HG03060 (cell line): Measurements from ENCODE around the gene HFE.
A peak's percentile ranks its signal among the peaks of the same experiment; 100 is the strongest.
"Not testable (repeated sequence)": the region's sequence is repeated elsewhere in the genome, so short reads cannot be mapped to it uniquely, and the experiment has no call there.

ENCODE experiments used
- ATAC-seq: cut with Tn5 transposase; IDR thresholded peaks from one replicate; pipeline ENCODE4 v1.9.1; 2021; ENCODE audit warnings: low read depth, moderate number of reproducible peaks; ENCODE audit not compliant: unreplicated experiment

The HFE gene

GRCh38 chr6:26105842-26106241, 18.6 kb downstream of the HFE start:
- no peak for ATAC-seq

- no peak for ATAC-seq
Measured at GRCh38 chr6:26107935-26108334, 20.7 kb downstream of the HFE start.

DNA sequence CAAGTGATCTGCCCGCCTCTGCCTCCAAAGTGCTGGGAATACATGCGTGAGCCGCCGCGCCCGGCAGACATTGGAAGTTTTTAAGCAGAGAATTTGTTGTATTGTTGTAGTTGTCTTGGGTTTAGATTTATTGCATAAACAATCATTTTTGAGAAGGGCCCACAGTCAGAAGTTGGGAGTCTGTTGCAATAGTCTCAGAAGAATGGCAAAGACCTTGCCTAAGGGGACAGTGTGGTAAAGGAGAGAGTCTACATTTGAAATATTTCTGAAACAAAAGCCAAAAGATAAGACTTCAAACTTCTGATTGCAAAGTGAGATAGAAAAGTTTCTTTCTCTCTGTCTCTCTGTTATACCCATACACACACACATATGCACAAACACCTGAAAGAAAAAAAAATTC, 22.5 kb downstream of the HFE start:
- ATAC-seq, result no peak

GRCh38 chr6:26113570-26113969, 26.3 kb downstream of the HFE start:
- ATAC-seq, result no peak

DNA sequence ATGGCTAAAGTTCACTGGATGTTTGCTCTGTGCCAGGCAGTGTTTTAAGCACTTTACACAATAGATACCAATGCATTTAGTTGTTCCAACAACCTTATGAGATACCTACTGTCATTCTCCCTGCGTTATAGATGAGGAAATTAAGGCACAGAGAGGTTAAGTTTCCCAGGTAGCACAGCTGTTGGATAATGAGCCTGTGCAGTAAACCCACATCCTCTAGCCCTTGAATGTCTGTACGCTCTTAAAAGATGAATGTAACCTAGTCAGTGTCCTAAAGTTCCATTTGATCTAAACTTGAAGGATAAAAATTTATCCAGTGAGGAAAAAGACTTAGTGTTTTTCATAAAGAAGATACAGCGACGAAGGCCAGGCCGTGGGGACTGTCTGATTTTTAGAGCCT, 28.0 kb downstream of the HFE start:
- ATAC-seq, result no peak

DNA sequence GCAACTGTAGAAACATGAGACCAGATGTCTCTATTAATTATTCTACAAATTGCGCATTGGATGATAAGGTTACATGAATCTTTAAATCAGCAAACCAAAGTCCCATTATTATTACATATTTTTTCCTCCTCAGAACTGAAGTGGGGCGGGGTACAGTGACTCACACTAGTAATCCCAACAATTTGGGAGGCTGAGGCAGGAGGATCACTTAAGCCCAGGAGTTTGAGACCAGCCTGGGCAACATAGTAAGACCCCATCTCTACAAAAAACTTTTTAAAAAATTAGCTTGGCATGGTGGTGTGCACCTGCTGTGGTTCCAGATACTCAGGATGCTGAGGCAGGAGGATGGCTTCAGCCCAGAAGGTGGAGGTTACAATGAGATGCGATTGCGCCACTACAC, 29.0 kb downstream of the HFE start:
- ATAC-seq, result no peak

DNA sequence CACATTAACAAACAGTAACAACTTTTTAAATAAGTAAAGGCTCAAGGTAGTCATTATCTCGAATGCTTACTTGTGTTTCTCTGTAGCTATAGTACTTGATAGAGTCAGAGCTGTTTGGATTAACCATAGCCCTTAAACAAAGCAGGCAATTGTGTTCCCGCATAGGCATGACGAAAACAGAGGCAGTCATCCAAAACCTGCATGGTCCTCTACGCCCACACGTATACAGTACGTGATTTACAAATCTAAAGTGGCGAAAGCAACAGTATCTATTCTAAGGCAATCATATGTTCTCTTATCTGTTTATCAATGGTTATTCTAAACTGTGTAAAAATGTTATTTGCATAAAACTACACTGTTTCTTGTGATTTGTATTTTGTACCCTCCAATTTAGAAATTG, 31.8 kb downstream of the HFE start:
- ATAC-seq, result no peak

DNA sequence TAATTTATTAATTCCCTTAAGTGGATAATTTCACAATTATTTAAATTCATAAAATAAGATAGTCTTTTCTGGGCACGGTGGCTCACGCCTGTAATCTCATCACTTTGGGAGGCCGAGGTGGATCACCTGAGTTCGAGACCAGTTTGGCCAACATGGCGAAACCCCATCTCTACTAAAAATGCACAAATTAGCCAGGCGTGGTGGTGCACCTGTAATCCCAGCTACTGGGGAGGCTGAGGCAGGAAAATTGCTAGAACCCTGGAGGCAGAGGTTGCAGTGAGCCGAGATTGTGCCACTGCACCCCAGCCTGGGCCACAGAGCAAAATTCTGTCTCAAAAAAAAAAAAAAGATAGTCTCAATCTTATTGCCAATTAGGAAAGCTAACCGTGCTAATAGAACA, 32.9 kb downstream of the HFE start:
- ATAC-seq, result not testable (repeated sequence)

DNA sequence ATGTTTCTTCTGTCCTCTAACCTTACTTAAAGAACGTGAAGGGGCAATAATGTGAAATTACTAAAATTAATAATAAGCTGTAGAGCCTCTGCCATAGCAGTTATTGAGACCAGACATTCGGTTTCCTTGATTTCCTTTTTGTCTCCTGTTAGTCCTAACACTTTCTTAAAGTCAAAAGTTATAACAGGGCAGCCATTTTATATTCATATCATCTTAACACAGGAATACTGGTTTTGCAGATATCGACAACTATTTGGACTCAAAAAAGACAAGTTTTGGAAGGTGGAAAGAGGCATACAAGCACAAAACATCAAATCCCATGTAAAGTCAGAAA, 33.5 kb downstream of the HFE start:
- ATAC-seq, result no peak

DNA sequence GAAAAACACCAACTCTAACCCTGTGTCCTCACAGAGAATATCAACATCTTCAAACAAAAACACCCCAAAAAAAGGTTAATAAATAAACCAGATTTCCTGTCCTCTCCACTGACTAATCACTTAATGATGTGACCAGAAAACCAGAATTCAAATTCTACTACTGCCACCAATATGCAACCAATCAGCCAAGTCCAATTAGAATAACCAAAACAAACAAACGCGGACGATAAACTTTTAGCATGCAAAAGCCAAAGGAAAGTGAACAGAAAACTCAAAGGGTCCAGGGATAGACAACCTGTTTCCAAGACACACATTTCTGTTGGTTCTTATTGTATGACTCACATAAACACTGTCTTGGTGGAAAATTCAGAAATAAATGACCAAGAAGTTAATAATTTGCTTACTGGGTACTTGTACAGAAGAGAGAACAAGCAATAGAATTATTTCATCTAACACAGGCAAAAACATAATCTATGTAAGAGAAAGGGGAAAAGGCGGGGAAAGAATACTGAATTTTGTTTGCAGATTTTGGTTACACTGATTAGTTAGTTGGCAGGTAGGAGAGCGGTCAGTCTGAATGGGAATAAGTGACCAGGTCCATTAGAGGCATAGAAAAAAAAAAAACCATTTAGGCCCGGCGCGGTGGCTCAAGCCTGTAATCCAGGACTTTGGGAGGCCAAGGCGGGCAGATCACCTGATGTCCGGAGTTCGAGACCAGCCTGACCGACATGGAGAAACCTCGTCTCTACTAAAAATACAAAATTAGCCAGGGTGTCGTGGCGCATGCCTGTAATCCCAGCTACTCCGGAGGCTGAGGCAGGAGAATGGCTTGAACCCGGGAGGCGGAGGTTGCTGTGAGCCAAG, 34.1 kb downstream of the HFE start:
- no peak for ATAC-seq

DNA sequence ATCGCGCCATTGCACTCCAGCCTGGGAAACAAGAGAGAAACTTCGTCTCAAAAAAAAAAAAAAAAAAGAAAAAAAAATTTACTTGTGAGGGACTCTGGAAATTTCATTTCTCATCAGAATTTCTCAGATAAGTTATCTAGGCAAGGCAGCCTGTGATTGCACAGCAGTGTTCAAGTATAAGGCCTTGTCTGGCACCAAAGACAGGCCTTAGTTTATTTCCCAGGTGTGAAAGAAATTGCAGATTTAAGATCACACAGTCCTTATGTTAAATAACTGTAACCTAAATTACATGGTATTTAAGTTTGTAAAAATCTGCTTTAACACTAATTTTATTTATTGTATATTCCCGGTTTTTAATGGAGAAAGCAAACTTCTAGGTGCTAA, 34.8 kb downstream of the HFE start:
- ATAC-seq, result no peak

GRCh38 chr6:26122402-26122792, 35.2 kb downstream of the HFE start:
- no peak for ATAC-seq

DNA sequence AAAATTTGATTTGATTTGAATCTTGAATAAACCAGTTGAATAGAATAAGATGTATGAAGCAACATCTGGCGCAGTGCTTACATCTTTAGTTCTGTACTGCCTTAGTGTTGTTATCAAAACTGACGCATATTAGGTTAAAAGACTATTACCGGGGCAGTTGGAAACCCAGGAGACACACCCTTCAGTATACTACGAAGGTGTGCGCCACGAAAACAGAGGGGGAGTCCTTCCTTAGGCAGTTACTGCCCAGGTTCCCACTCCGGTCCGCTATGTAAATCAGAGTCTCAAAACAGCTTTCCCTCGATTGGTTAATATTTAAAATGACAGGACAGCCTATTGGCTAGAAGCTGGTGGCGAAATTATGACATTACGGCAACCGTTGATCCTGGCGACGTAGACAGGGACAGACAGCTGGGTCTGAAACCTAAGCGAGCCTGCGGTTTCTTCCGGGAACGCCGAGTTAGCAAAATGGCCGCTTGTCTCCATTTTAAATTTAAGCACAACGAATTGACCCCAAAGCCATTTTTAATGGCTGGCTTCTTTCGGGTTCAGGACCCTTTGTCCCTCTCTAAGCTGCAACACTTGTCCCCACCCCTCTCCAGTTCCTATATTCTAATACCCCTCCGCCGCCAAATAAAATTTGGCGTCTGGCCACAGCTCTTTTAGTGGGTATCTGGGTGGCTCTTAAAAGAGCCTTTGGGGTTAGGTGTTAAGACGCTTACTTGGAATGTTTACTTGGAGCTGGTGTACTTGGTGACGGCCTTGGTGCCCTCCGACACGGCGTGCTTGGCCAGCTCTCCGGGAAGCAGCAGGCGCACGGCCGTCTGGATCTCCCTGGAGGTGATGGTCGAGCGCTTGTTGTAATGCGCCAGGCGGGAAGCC, 35.8 kb downstream of the HFE start:
- peak; percentile 49 for ATAC-seq

GRCh38 chr6:26123675-26123946, 36.4 kb downstream of the HFE start:
- no peak for ATAC-seq

- peak; percentile 67 for ATAC-seq
Measured at GRCh38 chr6:26123947-26124780, 36.9 kb downstream of the HFE start.

- ATAC-seq, result no peak
Measured at GRCh38 chr6:26124781-26125685, 37.8 kb downstream of the HFE start.

GRCh38 chr6:26126394-26127235, 39.4 kb downstream of the HFE start:
- no peak for ATAC-seq

DNA sequence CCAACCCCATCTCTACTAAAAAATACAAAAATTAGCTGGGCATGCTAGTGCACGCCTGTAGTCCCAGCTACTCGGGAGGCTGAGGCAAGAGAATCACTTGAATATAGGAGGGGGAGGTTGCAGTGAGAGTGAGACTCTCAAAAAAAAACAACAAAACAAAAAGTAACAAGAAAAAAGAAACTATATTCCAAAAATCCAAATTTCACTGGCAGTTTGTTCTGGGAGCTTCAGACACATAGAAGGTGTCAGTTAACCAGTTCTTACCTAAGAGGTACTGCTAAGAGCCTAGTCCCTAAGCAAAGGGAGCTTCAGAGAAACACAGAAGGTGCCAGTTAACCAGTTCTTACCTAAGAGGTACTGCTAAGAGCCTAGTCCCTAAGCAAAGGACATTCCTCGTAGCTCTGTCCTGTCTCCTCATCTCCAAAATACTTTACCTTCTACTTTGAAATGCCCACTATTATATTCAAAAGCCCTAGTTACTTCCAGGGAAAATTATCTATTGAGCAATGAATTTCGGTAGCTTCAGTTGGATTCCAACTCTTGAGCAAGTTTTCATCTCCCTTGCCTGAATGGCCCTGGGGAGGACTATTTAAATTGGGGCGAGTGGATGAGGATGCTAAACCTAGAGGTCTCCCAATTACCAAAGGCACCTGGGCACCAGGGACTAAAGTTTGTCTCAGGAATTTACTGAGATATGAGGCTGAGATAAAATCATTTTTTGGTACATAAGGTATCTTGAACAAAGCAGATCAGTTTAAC, 41.0 kb downstream of the HFE start:
- no peak for ATAC-seq

- no peak for ATAC-seq
Measured at GRCh38 chr6:26129656-26130055, 42.4 kb downstream of the HFE start.
